Keratinocyte (primary cell): ENCODE results near the gene GLG1.
"Not testable (repeated sequence)": the region's sequence is repeated elsewhere in the genome, so short reads cannot be mapped to it uniquely, and the experiment has no call there.

ENCODE experiments used
- CTCF ChIP-seq, 3 experiments: IDR thresholded peaks in 1 of 3; conservative IDR thresholded peaks in 1 of 3; optimal IDR thresholded peaks in 1 of 3; 2 replicates in 2 of 3; 3 replicates in 1 of 3; pipeline versions ENCODE3 to v1.5.1; 2011; ENCODE audit warnings: low read length in 3 of 3, mild to moderate bottlenecking in 3 of 3, moderate library complexity in 2 of 3, control low read depth in 1 of 3, inconsistent platforms in 1 of 3; ENCODE audit not compliant: insufficient read depth in 2 of 3; ENCODE audit errors: extremely low read depth in 1 of 3
- EZH2 ChIP-seq: IDR thresholded peaks from one replicate; pipeline ENCODE4 v1.6.1; 2012; ENCODE audit warnings: inconsistent platforms, mild to moderate bottlenecking, low read length, moderate library complexity

GRCh38 chr16:74409185-74409981, 197.5 kb downstream of the GLG1 start:
- not testable (repeated sequence) for TF ChIP-seq CTCF (optimal IDR thresholded peaks at IDR 0.05 in 1 of 3, IDR thresholded peaks at IDR 0.05 in 1 of 3, conservative IDR thresholded peaks at IDR 0.05 in 1 of 3; ENCODE audit: extremely low read depth in 1 of 3, insufficient read depth in 2 of 3, low read length in 3 of 3); EZH2
